GM10847 (cell line): ENCODE results near the gene CCDC177.

Experiments
- POLR2A ChIP-seq: IDR thresholded peaks from 2 replicates; pipeline ENCODE4 v1.6.1; 2011; ENCODE audit not compliant: insufficient read length; ENCODE audit errors: extremely low read depth

The CCDC177 gene

GRCh38 chr14:69547701-69548348 is 26.8 kb downstream of the CCDC177 start:
- TF ChIP-seq POLR2A: no peak

GRCh38 chr14:69543341-69544115 is 31.1 kb downstream of the CCDC177 start:
- no peak for TF ChIP-seq POLR2A

GRCh38 chr14:69542311-69542710 is 32.4 kb downstream of the CCDC177 start:
- TF ChIP-seq POLR2A: no peak

GRCh38 chr14:69540654-69541335 is 33.9 kb downstream of the CCDC177 start:
- no peak for TF ChIP-seq POLR2A

- TF ChIP-seq POLR2A: no peak
These were observed 34.9 kb downstream of the CCDC177 start for GRCh38 chr14:69539631-69540410.

GRCh38 chr14:69538766-69539165 is 35.9 kb downstream of the CCDC177 start:
- no peak for TF ChIP-seq POLR2A

GRCh38 chr14:69537900-69538299 is 36.8 kb downstream of the CCDC177 start:
- TF ChIP-seq POLR2A: no peak

GRCh38 chr14:69536971-69537370 is 37.7 kb downstream of the CCDC177 start:
- no peak for TF ChIP-seq POLR2A

- no peak for TF ChIP-seq POLR2A
These were observed 39.3 kb downstream of the CCDC177 start for GRCh38 chr14:69535230-69535848.

- no peak for TF ChIP-seq POLR2A
These were observed 41.9 kb downstream of the CCDC177 start for GRCh38 chr14:69532561-69533340.

- no peak for TF ChIP-seq POLR2A
These were observed 43.5 kb downstream of the CCDC177 start for GRCh38 chr14:69531135-69531534.

- no peak for TF ChIP-seq POLR2A
These were observed 44.6 kb downstream of the CCDC177 start for GRCh38 chr14:69530095-69530494.

- no peak for TF ChIP-seq POLR2A
These were observed 45.1 kb downstream of the CCDC177 start for GRCh38 chr14:69529563-69529962.

GRCh38 chr14:69528930-69529329 is 45.7 kb downstream of the CCDC177 start:
- TF ChIP-seq POLR2A: no peak
